ENCODE measurements around the gene RASSF1.

RASSF1 gene

DNA sequence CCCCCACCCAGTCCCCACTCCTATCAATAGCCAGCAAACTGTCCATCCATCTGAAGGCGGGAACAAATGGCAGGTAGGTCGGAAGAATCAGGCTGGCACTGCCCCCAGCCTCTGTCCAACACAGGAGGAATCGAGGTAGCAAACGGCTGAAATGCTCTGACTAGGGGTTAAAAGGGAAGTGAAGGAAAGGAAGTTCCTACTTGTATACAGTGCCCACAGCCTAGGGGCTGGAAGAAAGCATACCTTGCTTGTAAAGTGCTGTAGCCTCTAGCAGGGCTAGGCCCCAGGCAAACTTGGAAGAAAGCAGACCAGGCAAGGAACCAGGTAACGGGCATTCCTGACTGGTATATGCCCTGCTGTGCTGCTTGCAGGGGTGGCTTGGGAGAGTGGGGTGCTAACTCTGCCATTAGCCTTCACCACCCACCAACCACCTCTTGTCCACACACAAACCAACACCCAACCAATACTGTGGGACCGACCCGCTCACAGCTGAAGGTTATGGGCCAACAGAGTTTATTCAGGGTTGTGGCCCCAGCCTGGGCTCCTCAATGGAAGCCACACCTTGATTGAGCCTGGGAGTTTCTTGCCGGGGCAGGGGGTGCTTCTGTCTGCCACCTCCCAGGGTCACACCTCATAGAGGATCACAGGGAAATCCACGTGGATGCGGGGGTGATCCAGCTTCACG, 15.0 kb downstream of the RASSF1 start:
- TF ChIP-seq, protein P1, sequence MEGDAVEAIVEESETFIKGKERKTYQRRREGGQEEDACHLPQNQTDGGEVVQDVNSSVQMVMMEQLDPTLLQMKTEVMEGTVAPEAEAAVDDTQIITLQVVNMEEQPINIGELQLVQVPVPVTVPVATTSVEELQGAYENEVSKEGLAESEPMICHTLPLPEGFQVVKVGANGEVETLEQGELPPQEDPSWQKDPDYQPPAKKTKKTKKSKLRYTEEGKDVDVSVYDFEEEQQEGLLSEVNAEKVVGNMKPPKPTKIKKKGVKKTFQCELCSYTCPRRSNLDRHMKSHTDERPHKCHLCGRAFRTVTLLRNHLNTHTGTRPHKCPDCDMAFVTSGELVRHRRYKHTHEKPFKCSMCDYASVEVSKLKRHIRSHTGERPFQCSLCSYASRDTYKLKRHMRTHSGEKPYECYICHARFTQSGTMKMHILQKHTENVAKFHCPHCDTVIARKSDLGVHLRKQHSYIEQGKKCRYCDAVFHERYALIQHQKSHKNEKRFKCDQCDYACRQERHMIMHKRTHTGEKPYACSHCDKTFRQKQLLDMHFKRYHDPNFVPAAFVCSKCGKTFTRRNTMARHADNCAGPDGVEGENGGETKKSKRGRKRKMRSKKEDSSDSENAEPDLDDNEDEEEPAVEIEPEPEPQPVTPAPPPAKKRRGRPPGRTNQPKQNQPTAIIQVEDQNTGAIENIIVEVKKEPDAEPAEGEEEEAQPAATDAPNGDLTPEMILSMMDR (conservative IDR thresholded peaks at IDR 0.05) = no peak
- H3K27ac ChIP-seq = no peak overlapping the region

DNA sequence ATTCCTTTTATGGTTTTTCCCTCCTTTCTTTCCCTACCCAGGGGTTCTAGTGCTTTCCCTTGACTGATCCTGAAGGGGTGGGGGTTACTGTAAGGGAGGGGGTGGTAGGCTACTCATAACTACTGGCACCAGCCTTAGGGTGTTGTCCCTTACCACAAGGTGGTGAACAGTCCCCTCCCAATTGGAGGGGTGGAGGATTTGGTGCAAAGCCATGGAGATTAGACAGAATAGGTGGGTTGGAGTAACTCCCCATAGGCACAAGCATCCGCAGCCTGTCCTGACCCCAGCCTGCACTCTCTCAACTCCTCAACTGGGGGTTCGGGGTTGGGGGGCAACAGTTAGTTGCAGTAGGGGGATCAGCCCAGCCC, 15.5 kb downstream of the RASSF1 start:
- TF ChIP-seq, protein P1 (conservative IDR thresholded peaks at IDR 0.05) = no peak
- no peak overlapping the region for H3K27ac ChIP-seq

DNA sequence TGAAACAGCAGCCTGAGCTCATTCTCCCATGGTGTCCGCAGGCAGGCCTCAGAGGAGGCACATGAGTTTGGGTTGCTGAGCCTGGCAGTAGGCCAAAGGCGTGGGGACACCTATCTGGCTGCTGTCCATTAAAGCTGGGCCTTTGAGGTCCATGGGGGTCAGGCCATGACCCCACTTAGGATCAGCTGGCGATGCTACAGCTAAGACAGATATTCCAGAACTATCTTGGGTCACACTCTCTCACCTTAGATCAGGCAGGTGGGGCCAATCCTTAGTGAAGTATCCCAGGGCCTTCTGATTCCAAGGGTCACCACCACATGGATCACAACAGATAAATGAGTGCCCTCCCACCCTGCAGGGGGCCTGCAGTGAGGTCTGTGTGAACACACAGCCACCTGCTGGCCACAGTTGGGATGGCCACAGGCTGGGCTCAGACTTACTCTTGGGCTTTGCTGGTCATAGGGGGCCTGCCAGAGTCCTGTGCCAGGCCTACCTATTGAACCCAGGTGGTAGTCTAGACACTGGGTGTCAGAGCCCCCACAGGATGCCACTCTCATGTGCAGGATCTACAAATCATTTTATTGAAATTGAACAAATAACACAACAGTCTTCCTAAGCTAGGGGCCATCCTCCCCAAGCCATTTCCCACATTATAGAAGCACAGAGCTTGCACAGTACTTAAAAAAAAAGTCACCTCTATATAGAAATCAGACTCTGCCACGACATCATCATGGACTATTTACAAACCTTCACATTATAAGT, 16.1 kb downstream of the RASSF1 start:
- TF ChIP-seq, protein P1 (conservative IDR thresholded peaks at IDR 0.05) = peak; percentile 95

DNA sequence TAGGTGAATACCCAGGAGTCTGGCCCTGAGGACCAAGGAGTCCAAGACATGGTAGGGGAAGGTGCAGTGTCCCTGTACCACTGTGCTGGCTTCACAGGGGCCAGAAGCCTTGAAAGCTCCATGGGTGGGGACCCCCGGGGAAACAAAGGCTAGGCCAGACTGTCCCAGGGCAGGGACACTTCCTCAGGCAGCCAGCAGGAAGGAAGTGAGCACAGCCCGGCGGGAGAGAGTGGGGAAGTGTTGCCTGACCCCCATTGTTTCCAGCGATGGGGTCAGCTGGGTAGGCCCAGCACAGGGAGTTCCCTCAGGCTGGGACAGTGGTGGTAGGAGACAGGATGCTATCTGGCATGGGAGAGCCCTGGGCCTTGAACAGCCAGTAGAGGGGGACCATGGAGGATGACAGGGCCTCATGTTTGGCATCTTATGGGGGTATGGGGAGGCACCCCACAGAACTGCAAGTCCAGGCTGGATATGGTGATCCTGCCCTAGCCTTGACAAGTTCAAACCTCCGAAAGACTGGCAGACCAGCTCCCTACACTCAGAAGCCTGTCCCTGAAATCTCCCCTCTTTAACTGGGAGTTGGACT, 16.9 kb downstream of the RASSF1 start:
- TF ChIP-seq, protein P1 (conservative IDR thresholded peaks at IDR 0.05) = no peak
- H3K27ac ChIP-seq = peak overlapping the region; percentile 97; the same call in 1 of the 2 replicates

More for the DNA sequence above, 16.1 kb downstream of the RASSF1 start:
- H3K27ac ChIP-seq = peak overlapping the region; percentile 97; the same call in 1 of the 2 replicates

DNA sequence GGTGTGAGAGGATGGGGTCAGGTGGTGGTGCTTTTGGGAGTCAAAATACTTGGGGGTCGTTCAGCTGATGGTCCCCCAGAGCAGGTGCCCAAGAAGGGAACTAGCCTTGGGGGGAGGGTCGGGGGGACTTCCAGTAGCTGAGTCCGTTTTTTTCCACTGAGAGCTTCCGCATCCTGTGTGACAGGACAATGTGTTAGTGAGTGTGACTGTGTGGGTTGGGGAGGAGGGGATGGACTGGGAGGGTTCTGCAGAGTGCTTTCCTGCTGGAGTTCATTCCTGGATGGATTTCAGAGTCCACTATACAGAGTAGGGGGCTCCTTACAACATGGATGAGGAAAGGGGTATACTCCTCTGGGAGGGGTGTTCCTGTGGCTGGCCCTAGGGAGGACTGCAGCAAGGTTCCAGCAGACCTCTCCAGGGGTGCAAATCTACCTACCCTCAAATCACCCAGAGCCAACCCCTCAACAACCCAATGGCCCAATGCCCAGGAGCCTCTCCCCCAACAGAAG, 17.5 kb downstream of the RASSF1 start:
- TF ChIP-seq, protein P1 (conservative IDR thresholded peaks at IDR 0.05) = no peak
- H3K27ac ChIP-seq = peak overlapping the region; percentile 97; the same call in 1 of the 2 replicates

DNA sequence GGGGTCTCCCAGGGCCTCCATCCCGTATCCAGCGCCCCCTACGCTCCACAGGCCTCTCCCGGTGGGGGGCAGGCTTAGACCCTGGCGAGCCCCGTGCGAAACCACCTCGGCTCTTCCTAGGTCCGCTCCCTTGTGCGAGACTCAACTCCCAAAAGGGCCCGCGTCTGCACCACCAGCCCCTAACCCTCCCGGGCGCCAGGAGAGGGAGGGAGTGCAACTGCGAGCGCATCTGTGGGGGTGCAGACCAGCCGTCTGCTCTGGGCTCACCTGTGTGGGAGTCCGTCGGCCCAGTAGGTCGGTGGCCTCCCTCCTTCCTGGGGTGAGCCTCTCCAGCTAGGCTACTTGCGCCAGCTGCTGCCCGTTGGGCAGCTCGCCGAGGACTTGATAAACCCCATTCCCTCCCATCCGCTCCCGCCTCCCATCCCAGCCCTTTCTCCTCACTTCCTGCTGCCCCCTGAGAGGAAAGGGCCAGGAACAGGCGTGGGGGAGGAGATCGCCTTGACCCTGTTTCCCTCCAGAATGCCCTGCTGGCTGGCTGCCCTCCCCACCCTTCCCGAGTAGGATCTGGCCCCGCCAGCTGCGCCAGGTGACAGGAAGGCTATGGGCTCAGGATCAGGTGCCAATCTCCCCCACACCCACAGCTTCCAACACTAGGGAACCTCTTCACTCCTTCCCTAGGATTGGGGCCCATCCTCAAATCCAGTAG, 18.1 kb downstream of the RASSF1 start, which contains the start of gene HYAL2:
Gene HYAL2 (minus strand): TSS at position 360 of the 706 bp plus-strand sequence. CDS start 2,256 bp downstream, outside the sequence.
- TF ChIP-seq, protein P1 (conservative IDR thresholded peaks at IDR 0.05) = no peak
- H3K27ac ChIP-seq = peak within 1 kb of the TSS; percentile 97

DNA sequence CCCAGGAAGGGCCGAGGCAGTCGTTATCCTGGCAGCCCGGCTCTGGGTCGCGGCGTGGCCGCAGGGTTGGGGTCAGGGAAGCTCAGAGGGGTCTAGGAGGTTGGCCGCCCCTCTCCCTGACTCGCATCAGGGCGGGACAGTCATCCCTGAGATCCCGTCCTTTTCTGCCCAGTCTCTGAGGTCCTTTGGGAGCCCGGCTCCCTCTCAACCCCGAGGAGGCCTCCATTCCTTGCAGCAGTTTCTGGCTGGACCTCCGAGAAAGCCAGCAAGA, 18.6 kb downstream of the RASSF1 start:
- TF ChIP-seq, protein P1 (conservative IDR thresholded peaks at IDR 0.05) = no peak; the same call in 1 of the 2 replicates
- H3K27ac ChIP-seq = peak overlapping the region; percentile 97

All from VCaP (cell line).